CD4-positive, alpha-beta T cell (primary cell): ENCODE results near the gene SNX24. TPM values are rescaled to one million over a fixed set of nuclear protein-coding genes. Genes with fewer than 3 reads are reported as not detected.
"Not testable (repeated sequence)": the region's sequence is repeated elsewhere in the genome, so short reads cannot be mapped to it uniquely, and the experiment has no call there.

Experiments used
- ATAC-seq: fragments of 200-7000 bp; cut with Tn5 transposase; one replicate; pipeline ENCODE4 v1.10.0; 2022; ENCODE audit warnings: mild to moderate bottlenecking; ENCODE audit not compliant: poor library complexity
- CTCF ChIA-PET: fragments of 350-600 bp; sonication (Branson Sonifier 250); formaldehyde crosslinking; loops from one replicate; lab custom pipeline; 2021; ENCODE audit warnings: antibody characterized with exemption, inconsistent platforms; lab: Charles Lee
- POLR2A ChIA-PET: fragments of 350-600 bp; sonication (Branson Sonifier 250); formaldehyde crosslinking; loops from one replicate; lab custom pipeline; 2021; ENCODE audit warnings: antibody characterized with exemption, inconsistent platforms; lab: Charles Lee
- DNase-seq, 14 experiments: peaks; one replicate each; pipeline ENCODE4 v3.0.0-alpha.2; 2013 to 2020; ENCODE audit warnings: mixed read lengths in 2 of 14
- H3K27ac ChIP-seq, 2 donors: one replicate each; pipeline versions ENCODE4 v1.5.1 to v1.7.0; 2013; ENCODE audit warnings: low read length in 2 of 2, low read depth in 1 of 2, mild to moderate bottlenecking in 1 of 2
- H3K27me3 ChIP-seq, 2 experiments: 1 replicate in 1 of 2; 2 replicates in 1 of 2; pipeline versions ENCODE4 v1.6.1 to v1.7.0; 2013; ENCODE audit warnings: low read length in 2 of 2, control low read depth in 1 of 2, mild to moderate bottlenecking in 1 of 2, moderate library complexity in 1 of 2; ENCODE audit not compliant: insufficient read depth in 2 of 2, control insufficient read depth in 1 of 2
- H3K36me3 ChIP-seq: one replicate; pipeline ENCODE4 v1.6.1; 2013; ENCODE audit warnings: low read length, control low read depth; ENCODE audit not compliant: insufficient read depth
- H3K4me1 ChIP-seq: one replicate; pipeline ENCODE4 v1.6.1; 2013; ENCODE audit warnings: low read length, control low read depth; ENCODE audit not compliant: insufficient read depth
- H3K4me3 ChIP-seq: one replicate; pipeline ENCODE4 v1.5.1; 2013; ENCODE audit warnings: mild to moderate bottlenecking, low read length, moderate library complexity
- H3K9me3 ChIP-seq, 2 experiments: 1 replicate in 1 of 2; 2 replicates in 1 of 2; pipeline versions ENCODE4 v1.6.1 to v1.7.0; 2013; ENCODE audit warnings: low read length in 2 of 2, mild to moderate bottlenecking in 2 of 2, control low read depth in 1 of 2, moderate library complexity in 1 of 2; ENCODE audit not compliant: control insufficient read depth in 1 of 2, insufficient read depth in 1 of 2
- H3K27ac Mint-ChIP-seq: one replicate; pipeline ENCODE4 v1.8.0; 2020; ENCODE audit warnings: mixed read lengths
- H3K27me3 Mint-ChIP-seq: one replicate; pipeline ENCODE4 v1.8.0; 2021; ENCODE audit warnings: mixed read lengths
- H3K36me3 Mint-ChIP-seq: one replicate; pipeline ENCODE4 v1.8.0; 2021; ENCODE audit warnings: low read depth, mixed read lengths
- H3K4me1 Mint-ChIP-seq: one replicate; pipeline ENCODE4 v1.8.0; 2021; ENCODE audit warnings: low read depth, mixed read lengths
- H3K4me3 Mint-ChIP-seq: one replicate; pipeline ENCODE4 v1.8.0; 2020; ENCODE audit warnings: mild to moderate bottlenecking, mixed read lengths
- H3K9me3 Mint-ChIP-seq: one replicate; pipeline ENCODE4 v1.8.0; 2020; ENCODE audit warnings: mixed read lengths
- CTCF ChIP-seq: fragments of 200-600 bp; IDR thresholded peaks from one replicate; pipeline ENCODE4 v1.8.0; 2022; ENCODE audit warnings: antibody characterized with exemption, mild to moderate bottlenecking
- intact Hi-C, 2 experiments: fragments of 100-400 bp; cut with DNase I in 1 of 2; cut with micrococcal nuclease in 1 of 2; formaldehyde crosslinking; loops; one replicate each; pipeline versions ENCODE4 v1.15.1 to v1.9.0; 2023 to 2025; cut with DNase I, micrococcal nuclease
- total RNA-seq, 174 experiments: library from RNA in 2 of 174; stranded (reverse) in 2 of 174; gene quantifications; one replicate each; pipeline ENCODE4 v1.2.3 and lab custom pipeline; 2021 to 2026

SNX24 gene
- total RNA-seq, 2 experiments from 2014 or later: 2.3 to 3.0 TPM

DNA sequence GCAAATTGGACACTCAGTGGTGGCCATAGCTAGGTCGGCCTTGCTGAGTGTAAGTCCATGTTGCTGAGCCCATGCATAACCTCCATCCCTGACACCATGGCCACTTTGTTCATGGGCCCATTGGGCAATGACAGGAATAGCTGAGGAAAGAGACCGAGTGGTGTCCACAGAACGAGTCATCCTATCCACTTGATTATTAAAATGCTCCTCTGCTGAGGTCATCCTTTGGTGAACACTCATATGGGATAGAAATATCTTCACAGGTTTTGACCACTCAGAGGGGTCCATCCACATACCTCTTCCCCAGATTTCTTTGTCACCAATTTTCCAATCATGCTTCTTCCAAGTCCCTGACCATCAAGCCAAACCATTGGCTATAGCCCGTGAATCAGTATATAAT lies 127.5 kb downstream of the SNX24 start:
- H3K27ac ChIP-seq: no peak overlapping the region
- POLR2A ChIA-PET: no interaction called here
- no peaks in the 10 kb centered on the region for H3K4me1 ChIP-seq
- no peaks in the 10 kb centered on the region for H3K9me3 ChIP-seq
- Mint-ChIP-seq H3K9me3 (no peaks in the 10 kb centered on the region), H3K36me3 (no peaks in the 10 kb centered on the region), H3K27ac (no peak overlapping the region), H3K27me3 (no peaks in the 10 kb centered on the region), H3K4me3 (no peak overlapping the region), H3K4me1 (no peaks in the 10 kb centered on the region)
- intact Hi-C loops: no loop called here
- CTCF ChIA-PET: no interaction called here
- no peaks in the 10 kb centered on the region for H3K27me3 ChIP-seq
- DNase-seq: no peak
- no peak for ATAC-seq
- no peak for TF ChIP-seq CTCF
- no peak overlapping the region for H3K4me3 ChIP-seq
- no peaks in the 10 kb centered on the region for H3K36me3 ChIP-seq

GRCh38 chr5:122973759-122974158 lies 128.3 kb downstream of the SNX24 start:
- POLR2A ChIA-PET, H3K4me1 ChIP-seq, H3K27ac ChIP-seq, intact Hi-C loops, H3K27me3 Mint-ChIP-seq, H3K9me3 ChIP-seq, CTCF ChIA-PET, H3K27ac Mint-ChIP-seq, ATAC-seq, H3K36me3 ChIP-seq, H3K36me3 Mint-ChIP-seq, H3K9me3 Mint-ChIP-seq, H3K4me1 Mint-ChIP-seq, DNase-seq, H3K27me3 ChIP-seq, H3K4me3 Mint-ChIP-seq, H3K4me3 ChIP-seq: not testable (repeated sequence)

DNA sequence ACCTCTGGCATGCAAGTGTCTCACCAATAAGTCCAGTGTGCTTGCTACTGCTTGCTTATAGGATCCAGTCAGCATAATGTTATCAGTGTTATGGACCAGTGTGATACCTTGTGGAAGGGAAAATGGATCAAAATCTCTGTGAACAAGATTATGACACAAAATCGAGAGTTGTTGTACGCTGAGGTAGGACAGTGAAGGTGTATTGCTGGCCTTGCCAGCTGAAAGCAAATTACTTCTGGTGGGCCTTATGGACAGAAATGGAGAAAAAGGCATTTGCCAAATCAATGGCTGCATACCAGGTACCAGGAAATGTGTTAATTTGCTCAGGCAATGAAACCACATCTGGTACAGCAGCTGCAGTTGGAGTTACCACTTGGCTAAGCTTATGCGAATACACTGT lies 128.8 kb downstream of the SNX24 start:
- H3K27me3 Mint-ChIP-seq, H3K4me1 Mint-ChIP-seq, POLR2A ChIA-PET, H3K27me3 ChIP-seq, H3K36me3 Mint-ChIP-seq, H3K4me3 ChIP-seq, H3K36me3 ChIP-seq, H3K4me1 ChIP-seq, H3K4me3 Mint-ChIP-seq, H3K9me3 Mint-ChIP-seq, H3K27ac Mint-ChIP-seq, H3K27ac ChIP-seq, CTCF ChIA-PET, ATAC-seq, intact Hi-C loops, DNase-seq, H3K9me3 ChIP-seq: not testable (repeated sequence)

DNA sequence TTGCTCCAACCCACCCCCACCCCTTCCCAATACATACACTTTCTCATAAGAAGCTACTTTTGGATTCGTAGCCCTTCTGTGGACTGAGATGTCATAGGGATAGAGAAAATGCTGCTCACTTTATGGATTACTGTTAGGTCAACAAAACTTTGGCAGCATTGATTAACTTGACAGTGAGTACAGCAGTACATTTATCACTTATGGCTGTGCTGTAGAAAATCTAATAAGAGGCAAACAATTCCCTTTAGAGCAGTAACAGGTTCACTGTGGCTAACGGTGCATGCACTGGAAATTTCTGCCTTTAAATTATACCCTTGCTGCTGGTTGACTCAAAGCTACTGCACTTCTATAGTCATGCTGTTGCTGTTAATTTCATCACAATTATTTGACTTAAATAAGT lies 131.9 kb downstream of the SNX24 start:
- Mint-ChIP-seq H3K27ac (no peak overlapping the region), H3K36me3 (no peaks in the 10 kb centered on the region), H3K9me3 (no peaks in the 10 kb centered on the region), H3K27me3 (no peaks in the 10 kb centered on the region), H3K4me1 (no peaks in the 10 kb centered on the region), H3K4me3 (no peak overlapping the region)
- ATAC-seq (no peak), DNase-seq (no peak)
- ChIA-PET CTCF (no interaction called here), POLR2A (no interaction called here)
- H3K27me3 ChIP-seq: no peaks in the 10 kb centered on the region
- intact Hi-C loops: no loop called here
- no peaks in the 10 kb centered on the region for H3K9me3 ChIP-seq
- H3K4me1 ChIP-seq: no peaks in the 10 kb centered on the region
- no peak overlapping the region for H3K27ac ChIP-seq
- no peak for TF ChIP-seq CTCF
- no peaks in the 10 kb centered on the region for H3K36me3 ChIP-seq
- no peak overlapping the region for H3K4me3 ChIP-seq
